Mesenchymal stem cell (in vitro differentiated cells and primary cell): ENCODE data around the gene KCNMB2.

ENCODE experiments used
- DNase-seq: peaks from one replicate; pipeline ENCODE4 v3.0.0-alpha.2; 2013
- H2AFZ ChIP-seq: one replicate; pipeline ENCODE4 v1.6.1; 2013; ENCODE audit warnings: low read depth, mild to moderate bottlenecking, control low read depth, inconsistent platforms, low read length, moderate library complexity
- H2AK5ac ChIP-seq: 2 replicates; pipeline ENCODE4 v1.6.1; 2013; ENCODE audit warnings: low read length, moderate library complexity, mild to moderate bottlenecking, inconsistent platforms; ENCODE audit not compliant: severe bottlenecking
- H2BK120ac ChIP-seq: one replicate; pipeline ENCODE4 v1.6.1; 2013; ENCODE audit warnings: low read depth, mild to moderate bottlenecking, inconsistent platforms, low read length, moderate library complexity
- H2BK12ac ChIP-seq, 2 experiments: one replicate each; pipeline ENCODE4 v1.6.1; 2013; ENCODE audit warnings: inconsistent platforms in 2 of 2, low read length in 2 of 2, mild to moderate bottlenecking in 2 of 2, moderate library complexity in 2 of 2, control low read depth in 1 of 2
- H2BK15ac ChIP-seq: one replicate; pipeline ENCODE4 v1.6.1; 2013; ENCODE audit warnings: mild to moderate bottlenecking, low read depth, inconsistent platforms; ENCODE audit not compliant: poor library complexity, severe bottlenecking
- H2BK5ac ChIP-seq: 2 replicates; pipeline ENCODE4 v1.6.1; 2013; ENCODE audit warnings: low read depth, mild to moderate bottlenecking, low read length, control low read depth, inconsistent platforms; ENCODE audit not compliant: poor library complexity, severe bottlenecking
- H3K14ac ChIP-seq, 2 experiments: one replicate each; pipeline ENCODE4 v1.6.1; 2013; ENCODE audit warnings: inconsistent platforms in 2 of 2, low read length in 2 of 2, control low read depth in 1 of 2, mild to moderate bottlenecking in 1 of 2, moderate library complexity in 1 of 2
- H3K18ac ChIP-seq, 2 experiments: one replicate each; pipeline ENCODE4 v1.6.1; 2013; ENCODE audit warnings: inconsistent platforms in 2 of 2, low read length in 2 of 2, control low read depth in 1 of 2, low read depth in 1 of 2, mild to moderate bottlenecking in 1 of 2
- H3K23ac ChIP-seq, 2 experiments: one replicate each; pipeline ENCODE4 v1.6.1; 2013; ENCODE audit warnings: inconsistent platforms in 2 of 2, low read length in 2 of 2, mild to moderate bottlenecking in 2 of 2, moderate library complexity in 2 of 2, control low read depth in 1 of 2
- H3K27ac ChIP-seq: 2 replicates; pipeline ENCODE4 v1.5.1; 2013; ENCODE audit warnings: mild to moderate bottlenecking, moderate library complexity, low read length, control low read depth, inconsistent platforms; ENCODE audit not compliant: poor library complexity, severe bottlenecking
- H3K27me3 ChIP-seq, 2 experiments: 2 replicates each; pipeline versions ENCODE4 v1.6.1 to v1.7.0; 2013; ENCODE audit warnings: low read length in 2 of 2, mild to moderate bottlenecking in 2 of 2, moderate library complexity in 2 of 2, control low read depth in 1 of 2, inconsistent platforms in 1 of 2; ENCODE audit not compliant: control insufficient read depth in 1 of 2, insufficient read depth in 1 of 2
- H3K36me3 ChIP-seq, 2 experiments: 2 replicates each; pipeline versions ENCODE4 v1.6.1 to v1.7.0; 2013; ENCODE audit warnings: low read length in 2 of 2, control low read depth in 1 of 2, inconsistent platforms in 1 of 2, low read depth in 1 of 2, mild to moderate bottlenecking in 1 of 2; ENCODE audit not compliant: insufficient read depth in 2 of 2, control insufficient read depth in 1 of 2
- H3K4ac ChIP-seq, 2 experiments: one replicate each; pipeline ENCODE4 v1.6.1; 2013; ENCODE audit warnings: inconsistent platforms in 2 of 2, low read length in 2 of 2, mild to moderate bottlenecking in 2 of 2, moderate library complexity in 2 of 2, control low read depth in 1 of 2, low read depth in 1 of 2
- H3K4me1 ChIP-seq: 2 replicates; pipeline ENCODE4 v1.6.1; 2013; ENCODE audit warnings: low read depth, low read length, control low read depth; ENCODE audit not compliant: control insufficient read depth, insufficient read depth
- H3K4me2 ChIP-seq: 2 replicates; pipeline ENCODE4 v1.6.1; 2013; ENCODE audit warnings: low read length, mild to moderate bottlenecking, inconsistent platforms; ENCODE audit not compliant: poor library complexity, severe bottlenecking
- H3K4me3 ChIP-seq, 2 experiments: 2 replicates each; pipeline versions ENCODE4 v1.5.1 to v1.7.0; 2013; ENCODE audit warnings: low read length in 2 of 2, mild to moderate bottlenecking in 2 of 2, control low read depth in 1 of 2, low read depth in 1 of 2; ENCODE audit not compliant: insufficient read depth in 1 of 2
- H3K79me1 ChIP-seq: replicated peaks from 2 replicates; pipeline ENCODE4 v1.6.1; 2013; ENCODE audit warnings: mild to moderate bottlenecking, control low read depth, low read length, inconsistent platforms; ENCODE audit not compliant: poor library complexity, severe bottlenecking
- H3K9ac ChIP-seq: 2 replicates; pipeline ENCODE4 v1.7.0; 2013; ENCODE audit warnings: mild to moderate bottlenecking, low read length, moderate library complexity
- H3K9me3 ChIP-seq: 2 replicates; pipeline ENCODE4 v1.7.0; 2013; ENCODE audit warnings: mild to moderate bottlenecking, low read length; ENCODE audit not compliant: control insufficient read depth
- H4K8ac ChIP-seq: one replicate; pipeline ENCODE4 v1.6.1; 2013; ENCODE audit warnings: inconsistent platforms, mild to moderate bottlenecking, low read length, moderate library complexity
- H4K91ac ChIP-seq: one replicate; pipeline ENCODE4 v1.6.1; 2013; ENCODE audit warnings: mild to moderate bottlenecking, low read length, inconsistent platforms
- WGBS: methylation state at CpG from one replicate; pipeline ENCODE4 v1.1.7; 2013; ENCODE audit warnings: mixed read lengths; 5-methylcytosine and 5-hydroxymethylcytosine counted together

KCNMB2 gene

DNA sequence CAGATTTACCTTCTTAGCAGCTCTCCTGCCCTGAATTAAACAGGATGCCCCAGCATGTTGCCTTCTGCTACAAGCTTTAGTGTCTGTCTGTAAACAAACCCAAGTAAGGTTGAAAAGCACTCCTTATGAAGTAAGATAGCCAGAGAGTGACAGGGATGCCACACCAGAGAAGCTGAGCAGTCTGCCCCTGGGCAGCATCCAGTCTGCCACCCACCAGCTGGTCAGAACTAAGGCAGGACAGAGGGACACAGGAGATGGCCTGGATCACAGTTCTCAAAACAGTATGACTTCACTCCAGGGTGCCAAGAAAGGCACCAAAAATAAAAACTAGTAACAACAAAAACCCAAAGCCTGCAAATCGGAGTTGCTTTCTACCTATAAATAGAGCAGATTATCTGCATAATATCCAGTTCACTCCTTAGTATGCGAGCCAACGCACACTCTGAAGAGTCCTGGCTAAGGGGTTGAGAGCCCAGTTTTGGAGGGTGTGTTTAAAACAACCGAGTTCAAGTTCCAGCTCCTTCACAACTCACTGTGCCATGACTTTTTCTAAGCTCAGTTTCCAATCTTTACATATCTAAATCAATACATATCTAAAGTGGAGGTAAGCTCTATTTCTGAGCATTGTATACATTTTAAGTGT is 198.9 kb downstream of the KCNMB2 start:
- Histone ChIP-seq H3K4ac (no peak overlapping the region), H3K9me3 (no peaks in the 10 kb centered on the region), H2BK120ac (no peak overlapping the region), H2AFZ (no peak overlapping the region), H3K23ac (no peak overlapping the region), H3K18ac (no peak overlapping the region), H3K79me1 (no peaks in the 10 kb centered on the region), H3K27ac (no peak overlapping the region), H2AK5ac (no peak overlapping the region), H4K8ac (no peak overlapping the region), H2BK5ac (no peak overlapping the region), H2BK15ac (peak overlapping the region; percentile 78), H3K14ac (no peak overlapping the region), H3K4me1 (no peaks in the 10 kb centered on the region), H3K36me3 (no peaks in the 10 kb centered on the region), H3K4me3 (no peak overlapping the region), H4K91ac (no peak overlapping the region), H2BK12ac (no peak overlapping the region), H3K9ac (no peak overlapping the region), H3K27me3 (no peaks in the 10 kb centered on the region), H3K4me2 (no peak overlapping the region)
- 100% methylated on average over 1 of the region's 4 CpGs for WGBS
- DNase-seq = no peak

- no peaks in the 10 kb centered on the region for H3K36me3 ChIP-seq
- no peaks in the 10 kb centered on the region for H3K27me3 ChIP-seq
- no peak overlapping the region for H3K9ac ChIP-seq
- H3K23ac ChIP-seq = no peak overlapping the region
- H3K4me3 ChIP-seq = no peak overlapping the region
- no peak overlapping the region for H3K4me2 ChIP-seq
- no peak overlapping the region for H4K91ac ChIP-seq
- DNase-seq = no peak
- no peak overlapping the region for H3K14ac ChIP-seq
- no peak overlapping the region for H2BK5ac ChIP-seq
- 97% methylated on average over 3 of the region's 3 CpGs for WGBS
- no peak overlapping the region for H2BK12ac ChIP-seq
- H3K4me1 ChIP-seq = no peaks in the 10 kb centered on the region
- no peak overlapping the region for H2BK120ac ChIP-seq
- H2AK5ac ChIP-seq = no peak overlapping the region
- H3K9me3 ChIP-seq = no peaks in the 10 kb centered on the region
- no peak overlapping the region for H2BK15ac ChIP-seq
- H3K18ac ChIP-seq = no peak overlapping the region
- no peak overlapping the region for H3K27ac ChIP-seq
- no peaks in the 10 kb centered on the region for H3K79me1 ChIP-seq
- H2AFZ ChIP-seq = no peak overlapping the region
- no peak overlapping the region for H3K4ac ChIP-seq
- no peak overlapping the region for H4K8ac ChIP-seq
Measured at GRCh38 chr3:178736300-178736699, 200.1 kb downstream of the KCNMB2 start.

DNA sequence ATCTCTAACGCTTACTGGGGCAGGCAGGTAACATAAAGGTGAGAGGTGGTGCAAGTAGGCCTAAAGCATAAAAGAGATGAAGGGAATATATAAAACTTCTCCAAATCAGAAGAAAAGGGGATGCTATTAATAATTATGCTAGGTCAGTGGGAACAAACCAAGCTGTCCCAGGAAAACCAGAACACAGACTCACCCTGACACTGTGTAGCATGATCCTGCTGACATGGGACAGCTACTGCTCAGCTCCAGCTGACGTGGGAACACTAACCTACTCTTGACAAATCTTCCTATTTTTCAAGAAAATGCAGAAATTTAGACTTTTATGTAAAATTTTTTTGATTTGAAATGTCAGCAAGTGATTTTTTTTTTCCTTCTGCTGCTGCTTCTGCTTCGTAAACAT is 203.5 kb downstream of the KCNMB2 start:
- no peak overlapping the region for H3K4me3 ChIP-seq
- no peak overlapping the region for H3K4me2 ChIP-seq
- H3K27ac ChIP-seq = no peak overlapping the region
- WGBS = 94% methylated on average over 2 of the region's 3 CpGs
- no peak overlapping the region for H3K14ac ChIP-seq
- no peak overlapping the region for H2BK120ac ChIP-seq
- DNase-seq = no peak
- H3K27me3 ChIP-seq = no peaks in the 10 kb centered on the region
- no peak overlapping the region for H2AFZ ChIP-seq
- H2BK12ac ChIP-seq = no peak overlapping the region
- no peak overlapping the region for H3K4ac ChIP-seq
- H2BK5ac ChIP-seq = no peak overlapping the region
- no peak overlapping the region for H3K23ac ChIP-seq
- H2AK5ac ChIP-seq = no peak overlapping the region
- no peak overlapping the region for H2BK15ac ChIP-seq
- no peaks in the 10 kb centered on the region for H3K36me3 ChIP-seq
- H3K4me1 ChIP-seq = no peaks in the 10 kb centered on the region
- H3K9me3 ChIP-seq = no peaks in the 10 kb centered on the region
- H4K8ac ChIP-seq = no peak overlapping the region
- no peak overlapping the region for H3K18ac ChIP-seq
- H4K91ac ChIP-seq = no peak overlapping the region
- no peak overlapping the region for H3K9ac ChIP-seq
- H3K79me1 ChIP-seq = no peaks in the 10 kb centered on the region

DNA sequence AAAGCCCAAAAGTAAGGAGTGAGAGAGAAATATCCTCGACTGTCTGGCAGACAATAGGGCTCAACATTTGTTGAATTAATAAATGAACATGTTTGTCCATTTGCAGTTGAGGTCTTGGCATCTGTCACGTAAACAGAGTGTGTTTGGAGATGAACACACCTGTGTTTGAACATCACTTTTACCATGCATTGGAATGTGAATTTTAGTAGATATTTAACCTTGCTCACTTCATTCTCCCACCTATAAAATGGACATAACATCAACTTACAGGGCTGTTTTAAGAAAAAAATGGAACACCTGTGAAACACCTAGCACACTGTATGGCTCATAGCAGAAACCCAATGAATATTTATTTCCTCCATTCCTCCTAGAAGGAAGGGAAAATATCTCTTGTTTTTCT is 204.8 kb downstream of the KCNMB2 start:
- Histone ChIP-seq H3K18ac (no peak overlapping the region), H3K9ac (no peak overlapping the region), H3K14ac (no peak overlapping the region), H3K9me3 (no peaks in the 10 kb centered on the region), H3K4me1 (no peaks in the 10 kb centered on the region), H2AK5ac (no peak overlapping the region), H2BK15ac (no peak overlapping the region), H3K27ac (no peak overlapping the region), H3K4me2 (no peak overlapping the region), H2BK5ac (no peak overlapping the region), H3K4me3 (no peak overlapping the region), H3K23ac (no peak overlapping the region), H3K79me1 (no peaks in the 10 kb centered on the region), H3K27me3 (no peaks in the 10 kb centered on the region), H3K4ac (no peak overlapping the region), H2AFZ (no peak overlapping the region), H2BK12ac (no peak overlapping the region), H3K36me3 (no peaks in the 10 kb centered on the region), H4K91ac (no peak overlapping the region), H4K8ac (no peak overlapping the region), H2BK120ac (no peak overlapping the region)
- DNase-seq = no peak
- 62% methylated on average over 2 of the region's 2 CpGs for WGBS
